Urothelium cell line (cell line): ENCODE results near the gene EYS.
"Not testable (repeated sequence)": the region's sequence is repeated elsewhere in the genome, so short reads cannot be mapped to it uniquely, and the experiment has no call there.

ENCODE experiments used
- DNase-seq: peaks from one replicate; pipeline ENCODE4 v3.0.0; 2011; ENCODE audit warnings: low spot score, mixed read lengths
- FAIRE-seq: peaks from 2 replicates; lab custom pipeline; 2011; peaks lifted over from hg19 to GRCh38; lab: Jason Lieb, UNC

EYS gene

DNA sequence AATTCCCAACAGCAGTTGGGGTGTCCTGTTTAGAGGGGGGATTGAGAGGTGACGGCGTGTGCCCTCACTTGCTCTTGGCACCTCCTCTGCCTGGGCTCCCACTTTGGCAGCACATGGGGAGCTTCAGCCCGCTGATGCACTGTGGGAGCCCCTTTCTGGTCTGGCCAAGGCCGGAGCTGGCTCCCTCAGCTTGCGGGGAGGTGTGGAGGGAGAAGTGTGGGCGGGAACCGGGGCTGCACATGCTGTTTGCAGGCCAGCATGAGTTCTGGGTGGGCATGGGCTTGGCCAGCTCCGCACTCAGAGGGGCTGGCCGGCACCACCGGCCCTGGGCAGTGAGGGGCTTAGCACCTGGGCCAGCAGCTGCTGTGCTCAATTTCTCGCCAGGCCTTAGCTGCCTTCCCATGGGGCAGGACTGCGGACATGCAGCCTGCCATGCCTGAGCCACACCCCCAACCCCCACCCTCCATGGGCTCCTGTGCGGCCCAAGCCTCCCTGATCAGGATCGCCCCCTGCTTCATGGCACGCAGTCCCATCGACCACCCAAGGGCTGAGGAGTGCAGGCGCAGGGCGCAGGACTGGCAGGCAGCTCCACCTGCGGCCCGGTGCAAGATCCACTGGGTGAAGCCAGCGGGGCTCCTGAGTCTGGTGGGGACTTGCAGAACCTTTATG, 1675.9 kb downstream of the EYS start:
- not testable (repeated sequence) for FAIRE-seq, DNase-seq

DNA sequence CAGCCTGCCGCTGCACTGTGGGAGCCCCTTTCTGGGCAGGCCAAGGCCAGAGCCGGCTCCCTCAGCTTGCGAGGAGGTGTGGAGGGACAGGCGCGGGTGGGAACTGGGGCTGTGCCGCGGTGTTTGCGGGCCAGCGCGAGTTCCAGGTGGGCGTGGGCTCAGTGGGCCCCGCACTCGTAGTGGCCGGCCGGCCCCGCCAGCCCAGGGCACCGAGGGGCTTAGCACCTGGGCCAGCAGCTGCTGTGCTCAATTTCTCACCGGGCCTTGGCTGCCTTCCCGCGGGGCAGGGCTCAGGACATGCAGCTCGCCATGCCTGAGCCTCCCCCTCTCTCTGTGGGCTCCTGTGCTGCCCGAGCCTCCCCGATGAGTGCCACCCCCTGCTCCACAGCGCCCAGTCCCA, 1683.3 kb downstream of the EYS start:
- FAIRE-seq (no peak), DNase-seq (no peak)

DNA sequence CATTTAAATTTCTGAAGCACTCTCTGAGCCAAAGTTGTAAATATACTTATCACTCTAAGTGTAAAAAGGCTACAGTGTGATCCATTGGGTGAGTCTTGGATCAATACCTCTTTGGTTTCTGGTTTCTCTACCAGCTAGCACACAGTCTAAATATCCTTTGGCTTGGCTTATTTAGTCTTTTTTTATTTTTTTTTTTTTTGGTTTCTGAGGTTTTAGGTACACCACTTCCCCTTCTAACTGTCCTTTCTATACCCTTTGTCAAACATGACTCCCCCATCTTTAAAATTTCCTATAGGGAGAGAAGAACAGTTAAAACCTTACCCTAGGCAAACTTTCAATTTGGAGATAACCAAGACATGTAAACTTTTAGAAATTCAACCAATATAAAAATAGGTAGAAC, 1692.4 kb downstream of the EYS start:
- DNase-seq, result no peak
- no peak for FAIRE-seq

DNA sequence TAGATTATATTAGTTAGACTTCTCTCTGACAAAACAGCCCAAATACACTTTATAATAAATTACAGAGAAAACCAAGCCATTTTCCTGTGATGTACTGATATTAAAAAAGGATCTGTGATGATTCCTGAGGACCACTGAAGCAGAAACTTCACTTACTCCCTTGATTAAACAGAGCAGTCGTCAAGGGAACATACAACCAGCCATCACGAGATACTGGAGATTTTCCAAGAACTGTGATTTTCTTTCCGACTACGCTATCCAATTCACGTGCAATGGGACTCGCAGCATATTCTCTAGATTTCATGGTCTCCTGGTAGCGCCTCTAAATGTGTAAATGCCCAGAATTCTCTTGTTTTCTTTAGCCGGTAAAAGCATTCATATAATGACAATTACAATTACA, 1694.0 kb downstream of the EYS start:
- no peak for DNase-seq
- no peak for FAIRE-seq

DNA sequence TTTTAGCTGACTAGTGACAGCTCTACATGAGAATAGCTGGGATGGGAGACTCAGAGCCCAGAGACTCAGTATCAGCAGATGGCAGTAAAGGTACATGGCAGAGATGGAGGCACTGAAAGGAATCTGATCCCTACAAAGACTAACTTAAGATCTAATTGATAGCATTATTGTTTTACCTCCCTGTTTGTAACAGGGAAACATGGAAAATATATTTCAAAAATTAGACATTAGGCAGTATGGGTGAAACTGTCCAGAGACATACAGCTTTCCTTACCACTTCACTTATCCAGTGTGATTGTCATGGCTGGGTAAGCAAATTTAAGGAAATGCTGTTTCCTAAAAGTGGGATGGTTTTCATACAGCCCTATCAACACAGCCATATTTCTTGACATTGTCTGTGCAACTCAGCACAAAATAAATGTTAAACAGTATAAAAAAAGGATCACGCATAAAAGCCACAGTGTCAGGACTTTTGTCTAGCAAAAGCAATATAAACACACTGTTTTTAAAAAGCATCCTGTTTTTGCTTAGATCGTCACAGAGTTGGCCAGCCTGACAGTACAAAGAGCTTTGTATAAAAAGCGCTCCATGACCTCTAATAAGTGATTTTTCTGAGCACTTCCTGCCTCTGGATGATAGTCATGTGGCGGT, 1694.5 kb downstream of the EYS start:
- DNase-seq (peak; percentile 40), FAIRE-seq (no peak)

DNA sequence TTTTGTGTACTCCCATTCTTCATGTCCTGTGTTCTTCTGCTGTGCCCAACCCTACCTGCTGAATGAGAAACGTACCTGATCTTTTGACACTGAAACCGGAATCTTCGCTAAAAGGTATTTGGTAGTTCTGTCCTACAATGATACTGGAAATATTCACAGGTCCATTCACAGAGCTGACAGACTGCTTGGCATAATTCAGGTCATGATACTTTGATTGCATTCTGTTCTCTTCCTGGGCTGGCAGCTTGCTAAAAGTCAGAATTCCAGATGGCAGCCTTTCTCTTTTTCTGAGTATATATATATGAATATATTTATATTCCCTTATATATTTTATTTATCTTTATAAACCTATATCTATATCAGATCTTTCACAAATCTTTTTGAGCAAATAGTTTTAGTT, 1696.4 kb downstream of the EYS start:
- FAIRE-seq, result no peak
- no peak for DNase-seq

DNA sequence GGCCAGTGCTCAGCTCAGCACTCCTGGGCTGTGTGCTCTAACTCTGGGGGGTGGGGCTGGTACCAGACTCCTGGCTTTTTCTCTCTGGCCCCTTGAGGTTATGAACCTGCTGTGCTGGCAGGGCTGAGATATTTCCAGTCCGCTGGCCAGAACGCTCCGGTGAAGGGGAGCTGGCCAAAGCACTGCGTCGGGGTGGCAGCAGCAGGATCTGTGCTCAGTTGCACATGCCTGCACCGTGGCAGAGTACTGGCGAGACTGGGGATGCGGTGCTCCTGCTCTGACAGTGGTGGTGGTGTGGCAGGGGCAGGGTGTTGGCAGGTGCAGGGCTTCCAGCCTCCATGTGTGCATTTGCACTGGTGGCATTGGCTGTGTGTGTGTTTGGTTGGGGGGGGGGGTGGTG, 1697.0 kb downstream of the EYS start:
- FAIRE-seq (no peak), DNase-seq (no peak)

DNA sequence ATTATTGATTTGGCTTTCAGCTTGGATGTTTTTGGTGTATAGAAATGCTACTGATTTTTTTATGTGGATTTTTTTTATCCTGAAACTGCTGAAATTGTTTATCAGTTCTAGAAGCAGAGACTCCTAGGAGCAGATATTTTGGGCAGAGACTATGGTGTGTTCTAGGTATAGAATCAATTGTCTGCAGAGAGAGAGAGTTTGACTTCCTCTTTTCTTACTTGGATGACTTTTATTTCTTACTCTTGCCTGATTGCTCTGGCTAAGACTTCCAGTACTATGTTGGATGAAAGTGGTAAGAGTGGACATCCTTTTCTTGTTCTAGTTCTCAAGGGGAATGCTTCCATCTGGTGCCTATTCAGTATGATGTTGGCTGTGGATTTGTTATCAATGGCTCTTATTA, 1700.8 kb downstream of the EYS start:
- FAIRE-seq (no peak), DNase-seq (no peak)

DNA sequence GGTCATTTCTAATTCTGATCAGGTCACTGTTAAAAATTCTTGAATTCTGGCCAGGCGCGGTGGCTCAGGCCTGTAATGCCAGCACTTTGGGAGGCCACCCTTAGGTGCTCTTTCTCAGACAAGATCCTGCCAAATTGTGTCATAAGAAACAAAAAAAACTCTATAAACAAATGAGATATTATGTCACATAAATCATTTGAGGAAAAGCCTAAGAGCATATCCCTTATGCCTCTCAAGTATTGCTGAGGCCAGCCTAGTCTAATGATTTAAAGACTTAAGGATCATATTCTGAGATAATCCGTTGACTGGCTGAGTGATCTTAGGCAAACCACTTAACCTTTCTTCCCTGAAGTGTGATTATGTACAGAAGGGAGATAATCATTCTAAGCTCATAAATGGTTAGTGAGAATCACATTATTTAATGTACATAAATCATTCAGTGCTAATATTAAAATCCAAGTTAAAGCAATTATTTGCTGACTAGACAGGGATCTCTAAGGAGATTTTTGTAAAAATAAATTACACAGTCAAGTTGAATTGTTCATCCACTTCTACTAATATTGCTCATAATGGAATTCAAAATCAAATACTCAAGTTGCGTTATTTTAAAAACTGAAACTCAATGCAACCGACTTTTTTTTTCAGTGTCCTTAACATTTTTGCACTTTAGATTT, 1706.1 kb downstream of the EYS start:
- no peak for FAIRE-seq
- no peak for DNase-seq

DNA sequence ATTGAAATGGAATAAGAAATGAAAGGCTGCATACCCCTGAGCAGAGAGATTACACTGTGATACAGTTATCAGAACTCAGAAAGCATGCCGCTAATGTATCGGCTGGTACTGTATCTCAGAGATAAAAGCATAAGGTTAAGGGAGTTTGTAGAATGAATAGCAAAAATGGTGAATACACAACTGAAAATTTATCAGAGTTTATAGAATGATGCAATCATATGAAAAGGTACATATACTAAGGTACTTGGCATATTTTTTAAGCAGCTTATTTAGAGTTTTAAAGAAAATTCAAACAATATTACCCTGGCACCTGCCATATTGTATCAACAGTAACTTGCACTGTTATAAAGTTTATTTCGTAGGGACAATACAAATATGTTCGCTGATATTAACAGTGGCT, 1707.4 kb downstream of the EYS start:
- DNase-seq (no peak), FAIRE-seq (no peak)

DNA sequence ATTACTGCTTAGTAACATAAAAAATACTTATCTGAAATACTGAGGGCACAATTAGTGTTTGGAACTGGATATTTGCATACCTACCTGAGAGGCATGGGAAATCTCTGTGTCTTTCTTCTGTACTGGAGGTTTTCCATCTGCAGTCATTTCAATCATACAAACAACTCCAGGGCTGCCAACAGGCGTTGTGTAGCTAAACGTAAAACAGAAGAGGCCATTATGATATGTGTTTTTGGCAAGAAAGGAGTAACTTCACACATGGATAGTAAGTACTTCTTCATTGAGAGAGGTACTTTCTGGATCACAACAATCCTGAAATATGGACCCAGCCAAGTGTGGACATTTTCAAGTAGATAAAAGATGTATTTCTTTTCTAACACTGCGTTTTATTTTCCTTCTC, 1708.0 kb downstream of the EYS start:
- DNase-seq (no peak), FAIRE-seq (no peak)

DNA sequence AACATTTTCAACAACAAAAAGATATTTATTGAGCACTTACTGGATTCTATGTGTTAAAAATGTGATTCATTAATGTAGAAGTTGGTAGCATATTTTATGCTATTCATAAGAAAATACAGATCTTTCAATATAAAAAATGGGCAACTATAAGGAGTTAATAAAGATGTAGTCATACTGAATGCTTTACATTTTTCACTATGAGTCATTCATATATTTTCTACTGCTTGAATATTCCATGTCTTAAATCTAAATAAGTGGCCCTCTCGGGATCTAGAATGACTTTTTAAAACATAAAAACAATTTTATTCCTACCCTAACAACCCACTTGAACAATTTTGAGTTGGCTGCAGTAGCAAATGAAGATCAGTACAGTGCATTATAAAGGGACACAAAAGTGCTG, 1709.3 kb downstream of the EYS start:
- FAIRE-seq, result no peak

DNA sequence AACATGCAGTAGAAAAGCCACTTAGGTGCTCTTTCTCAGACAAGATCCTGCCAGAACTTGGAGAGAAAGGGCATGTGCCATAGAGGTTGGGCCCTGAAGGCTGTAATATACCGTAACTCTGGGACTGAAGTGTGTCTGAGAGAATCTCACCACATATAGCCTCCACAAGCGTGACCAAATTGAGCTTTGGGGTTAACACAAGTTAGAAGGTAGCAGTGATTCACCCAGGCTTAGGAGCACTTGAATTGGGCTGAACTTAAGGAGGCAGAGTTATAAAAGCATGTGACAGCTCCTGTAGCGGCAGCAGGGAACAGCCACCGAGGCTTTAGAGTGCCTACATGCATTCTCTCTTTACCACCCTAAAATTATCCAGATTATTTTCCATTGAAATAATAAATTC, 1709.8 kb downstream of the EYS start:
- FAIRE-seq, result no peak
- DNase-seq, result peak; percentile 14

More for the DNA sequence above, 1709.3 kb downstream of the EYS start:
- no peak for DNase-seq

DNA sequence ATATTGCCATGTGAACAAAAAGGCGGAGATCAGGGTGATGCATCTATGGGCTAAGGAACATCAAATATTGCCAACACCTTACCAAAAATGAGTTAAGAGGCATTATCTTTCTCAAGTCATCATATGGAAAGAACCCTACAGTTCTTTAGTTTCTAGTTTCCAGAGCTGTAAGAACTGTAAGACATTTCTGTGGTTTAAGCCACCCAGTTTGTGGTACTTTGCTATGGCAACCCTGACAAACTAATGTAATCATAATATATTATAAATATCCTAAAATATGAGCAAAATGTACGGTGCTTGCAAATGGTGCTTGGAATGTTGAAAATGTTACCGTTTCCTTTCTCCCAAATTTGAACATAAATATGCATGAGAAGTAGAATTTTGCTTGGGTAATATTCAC, 1721.8 kb downstream of the EYS start:
- DNase-seq (no peak), FAIRE-seq (no peak)

DNA sequence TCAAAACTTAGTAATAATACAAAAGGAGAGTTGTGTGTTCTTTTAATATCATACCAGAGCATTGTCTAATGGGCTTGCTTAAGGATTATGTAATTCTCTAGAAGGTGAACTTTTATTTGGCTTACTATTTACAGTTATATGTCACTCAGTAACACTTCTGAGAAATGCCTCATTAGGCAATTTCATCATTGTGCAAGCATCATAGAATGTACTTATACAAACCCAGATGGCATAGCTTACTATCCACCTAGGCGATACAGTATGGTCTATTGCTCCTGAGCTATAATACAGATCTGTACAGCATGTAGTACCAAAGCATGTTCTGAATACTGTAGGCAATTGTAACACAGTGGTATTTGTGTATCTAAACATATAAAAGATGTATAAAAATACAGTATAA, 1731.3 kb downstream of the EYS start:
- FAIRE-seq, result no peak
- DNase-seq, result no peak

DNA sequence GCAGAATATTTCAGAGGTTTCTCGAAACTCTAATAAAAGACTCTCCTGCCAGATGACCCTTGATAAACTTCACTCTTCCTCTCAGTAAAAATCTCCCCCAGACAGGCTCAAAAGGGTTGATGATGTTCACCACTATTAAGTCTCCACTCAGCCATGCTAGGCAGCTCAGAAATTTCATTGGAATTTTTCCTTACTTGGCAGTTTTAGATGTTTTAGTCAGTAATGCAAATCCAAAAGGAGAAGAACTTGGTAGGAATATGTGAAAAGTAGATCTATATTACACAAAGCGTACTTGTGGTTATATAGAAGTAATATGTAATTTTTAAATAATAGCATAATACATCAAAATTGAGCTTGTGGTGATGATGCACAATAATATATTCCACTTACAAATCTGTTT, 1738.4 kb downstream of the EYS start:
- FAIRE-seq (no peak), DNase-seq (no peak)

DNA sequence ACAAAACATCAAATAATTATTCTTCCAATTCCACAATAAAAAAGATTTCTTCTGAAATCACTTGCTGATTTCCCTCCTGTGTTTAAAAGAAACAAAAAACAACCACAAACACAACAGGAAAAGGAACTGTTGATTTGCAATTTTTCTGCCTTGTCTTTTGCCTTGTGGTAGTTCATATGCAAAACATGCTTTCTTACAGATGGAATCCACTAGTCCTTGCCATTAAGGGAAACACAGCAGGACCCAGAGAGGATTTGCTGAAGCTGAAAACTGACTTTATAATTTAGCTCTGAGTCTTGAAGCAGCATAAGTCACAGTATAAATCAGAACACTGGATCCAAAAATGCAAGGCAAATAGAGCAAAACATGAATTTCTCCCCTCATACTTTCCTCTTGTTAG, 1742.7 kb downstream of the EYS start:
- no peak for DNase-seq
- no peak for FAIRE-seq

DNA sequence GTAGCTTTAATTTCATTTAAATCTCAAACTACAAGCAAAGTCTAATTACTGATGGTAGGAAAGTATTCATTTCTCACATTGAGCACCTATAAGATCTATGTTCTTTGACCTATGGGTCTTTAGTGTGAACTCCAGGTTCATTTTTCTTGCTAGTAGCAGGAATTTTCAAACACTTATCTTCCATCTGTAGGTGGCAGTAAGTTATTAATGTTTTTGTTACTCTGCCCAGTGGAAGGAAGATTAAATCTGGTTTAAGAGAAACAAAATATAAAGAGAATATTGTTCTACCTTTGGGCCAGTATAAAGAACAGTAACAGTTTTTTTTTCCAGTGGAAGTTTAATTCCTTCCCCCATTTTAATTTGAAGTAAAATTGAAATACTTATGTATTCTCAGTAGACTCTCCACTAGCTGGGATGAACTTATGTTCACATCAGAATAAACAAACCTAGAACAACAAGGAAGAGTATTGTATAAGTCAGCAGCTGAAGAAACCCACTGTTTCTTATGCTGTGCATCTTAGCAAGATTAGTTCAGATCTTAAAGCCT, 1743.2 kb downstream of the EYS start:
- DNase-seq, result no peak
- no peak for FAIRE-seq

DNA sequence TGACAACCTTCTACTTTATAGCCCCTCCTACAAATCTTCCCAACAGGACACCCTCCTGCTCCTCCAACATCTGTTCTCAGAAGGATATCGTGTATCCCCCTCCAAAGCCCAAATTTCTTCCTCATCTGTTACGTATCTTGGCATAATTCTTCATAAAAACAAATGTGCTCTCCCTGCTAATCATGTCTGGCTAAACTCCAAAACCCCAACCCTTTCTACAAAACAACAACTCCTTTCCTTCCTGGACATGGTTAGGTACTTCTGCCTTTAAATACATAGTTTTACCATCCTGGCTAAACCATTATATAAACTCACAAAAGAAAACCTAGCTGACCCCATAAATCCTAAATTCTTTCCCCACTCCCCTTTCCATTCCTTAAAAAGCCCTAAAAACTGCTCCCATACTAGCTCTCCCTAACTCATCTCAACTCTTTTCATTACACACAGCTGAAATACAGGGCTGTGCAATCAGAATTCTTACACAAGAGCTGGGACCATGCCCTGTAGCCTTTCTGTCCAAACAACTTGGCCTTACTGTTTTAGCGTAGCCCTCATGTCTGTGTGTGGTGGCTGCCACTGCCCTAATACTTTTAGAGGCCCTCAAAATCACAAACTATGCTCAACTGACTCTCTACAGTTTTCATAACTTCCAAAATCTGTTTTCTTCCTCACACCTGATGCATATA, 1753.5 kb downstream of the EYS start:
- FAIRE-seq, result not testable (repeated sequence)

DNA sequence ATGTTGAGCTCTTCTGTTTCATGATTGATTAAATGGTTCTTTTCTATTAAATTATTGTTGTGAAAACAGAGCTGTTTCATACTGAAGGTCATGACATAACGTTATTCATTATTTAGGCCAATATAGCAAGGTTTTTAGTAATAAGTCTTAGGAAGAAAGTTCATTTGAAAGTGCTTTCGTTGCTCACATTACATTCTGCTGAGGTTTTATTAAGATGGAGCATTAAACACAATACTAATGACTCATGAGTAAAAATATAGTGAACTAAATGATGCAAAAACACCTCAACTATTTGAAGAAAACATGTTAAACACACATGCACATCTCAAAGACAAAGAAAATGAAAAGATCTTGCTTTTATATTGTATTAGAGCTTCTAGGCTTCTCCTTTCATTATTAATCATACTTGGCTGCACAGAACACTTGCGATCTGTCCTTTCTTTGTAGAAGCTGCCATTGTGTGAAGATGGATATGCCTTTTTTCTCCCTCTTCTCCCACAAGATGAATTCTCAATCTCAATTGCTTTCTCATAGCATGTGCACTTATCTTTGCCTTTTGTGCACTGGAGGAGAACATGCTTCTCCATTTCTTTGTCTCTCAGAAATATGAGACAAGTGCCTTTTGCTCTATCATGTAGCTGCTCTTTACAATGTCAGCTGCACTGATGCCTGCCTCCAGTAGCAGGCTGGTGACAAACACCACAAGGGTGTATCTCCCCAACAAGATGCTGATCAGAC, 1759.1 kb downstream of the EYS start:
- DNase-seq (no peak), FAIRE-seq (no peak)

More for the DNA sequence above, 1753.5 kb downstream of the EYS start:
- DNase-seq, result not testable (repeated sequence)

DNA sequence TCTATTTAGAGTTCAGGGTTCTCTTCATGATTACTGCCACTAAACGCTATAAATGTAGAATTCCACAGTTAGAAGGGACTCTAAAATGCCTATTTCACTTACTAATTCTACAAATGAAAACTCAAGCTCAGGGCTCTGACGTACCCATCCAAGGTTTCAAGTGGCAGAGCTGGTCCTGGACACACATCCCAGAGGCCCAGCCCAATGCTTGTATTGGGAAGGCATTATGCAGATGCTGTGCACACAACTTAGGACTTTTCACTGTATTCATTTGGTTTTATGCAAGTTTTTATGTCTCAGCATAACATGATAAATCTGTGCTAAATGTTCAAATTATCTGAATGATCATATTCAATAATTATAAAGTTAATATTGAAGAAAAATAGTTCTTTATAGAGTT, 1761.0 kb downstream of the EYS start:
- FAIRE-seq, result no peak
- no peak for DNase-seq
